ENCODE results near the gene MYLK. TPM values are rescaled to one million over a fixed set of nuclear protein-coding genes. Genes with fewer than 3 reads are reported as not detected.
A peak's percentile ranks its signal among the peaks of the same experiment; 100 is the strongest.

MYLK gene
- total and polyA plus RNA-seq, 10 of the 15 experiments (the other 5 are each of a cell fraction or from before 2014, with no cell fraction given) = 0.04 to 1.6 (median 0.42) TPM; not detected in 1

DNA sequence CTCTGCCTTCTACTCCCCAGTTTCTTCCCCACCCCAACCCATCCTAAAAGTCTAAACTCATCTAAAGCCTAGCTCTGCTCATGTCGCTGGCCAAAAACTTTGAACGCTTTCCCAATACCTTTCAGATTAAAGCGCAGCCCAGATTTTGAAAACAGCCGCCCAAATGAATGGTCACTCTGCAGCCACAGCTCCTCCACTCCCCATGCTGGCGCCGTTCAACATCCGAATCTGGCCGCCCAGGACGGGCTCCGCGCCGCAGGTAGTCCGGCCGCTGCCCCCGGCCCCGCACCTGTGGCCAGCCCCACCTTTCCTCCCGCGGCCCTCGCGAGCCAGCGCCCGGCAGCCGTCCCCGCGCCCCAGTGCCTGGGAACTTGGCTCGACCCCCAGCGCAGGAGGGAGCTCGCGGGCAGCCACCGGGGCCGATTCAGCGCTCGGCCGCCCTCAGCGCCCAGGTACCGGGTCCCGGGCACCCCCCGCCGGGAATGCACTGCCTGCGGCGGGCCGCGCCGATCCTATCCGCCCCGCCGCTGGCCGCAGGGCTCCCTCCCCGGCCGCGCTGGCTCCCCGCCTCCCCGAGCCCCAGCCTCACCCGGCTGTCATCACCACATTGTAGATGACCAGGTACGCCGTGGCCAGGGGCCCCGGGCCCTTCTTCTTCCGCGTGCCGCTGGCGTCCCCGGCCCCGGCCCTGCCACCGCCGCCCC lies 299.7 kb downstream of the MYLK start:
- peaks cover 31% of the 10 kb centered on the region for H3K79me2 ChIP-seq (ENCODE audit: control insufficient read depth, insufficient read depth, low read length)
- peak overlapping the region; percentile 86 for H3K4me3 ChIP-seq
- ATAC-seq = peak; percentile 47
- no peaks in the 10 kb centered on the region for H3K27me3 ChIP-seq (replicated peaks in 1 of 2; ENCODE audit: control insufficient read depth in 2 of 2, insufficient read depth in 2 of 2, low read length in 1 of 2)
- peak overlapping the region; percentile 78 for H3K9ac ChIP-seq (ENCODE audit: control insufficient read depth, insufficient read depth, low read length)
- ChIA-PET POLR2A (interaction anchor here (0.7 to 3.6 kb wide), 3 partner anchors 9 to 22 kb away, joined by 3 to 19 read pairs (median 6); no protein-coding TSS in a partner anchor), CTCF (interaction anchor here (0.6 to 4.3 kb wide), 6 partner anchors 9 to 58 kb away, joined by 3 to 30 read pairs (median 10); no protein-coding TSS in a partner anchor), RAD21 (ENCODE audit: unreplicated experiment) (interaction anchor here (0.9 to 1.8 kb wide), 2 partner anchors 13 to 58 kb away, joined by 3 to 5 read pairs; no protein-coding TSS in a partner anchor), SMC1A (ENCODE audit: uncharacterized antibody, unreplicated experiment) (interaction anchor here (0.8 to 2.5 kb wide), 5 partner anchors 10 to 791 kb away, joined by 3 to 12 read pairs (median 4); partner anchors contain the start of gene HSPBAP1)
- BruUV-seq (replicated peaks) = no TSS peak
- H3K4me2 ChIP-seq (ENCODE audit: control insufficient read depth, insufficient read depth) = peak overlapping the region; percentile 82
- in situ Hi-C loops (cut with MboI) = no loop called here
- H3K4me1 ChIP-seq (ENCODE audit: control insufficient read depth, insufficient read depth, low read length) = peaks cover 2% of the 10 kb centered on the region
- H2AFZ ChIP-seq (ENCODE audit: control insufficient read depth, low read depth, low read length) = peak overlapping the region; percentile 83
- FAIRE-seq = no peak
- no peaks in the 10 kb centered on the region for H4K20me1 ChIP-seq (ENCODE audit: control insufficient read depth, insufficient read depth)
- WGBS (ENCODE audit: insufficient coverage, insufficient replicate concordance, low lambda C conversion rate, missing lambda C conversion rate) = under 1% methylated on average over 30 of the region's 65 CpGs
- H3K36me3 ChIP-seq (ENCODE audit: control insufficient read depth in 2 of 2, insufficient read depth in 2 of 2, low read length in 1 of 2) = peaks cover 0 to 4% of the 10 kb centered on the region in 2 experiments; a peak in 1 of 4 replicates
- H3K9me3 ChIP-seq (replicated peaks; ENCODE audit: control insufficient read depth, insufficient read depth, low read length) = no peaks in the 10 kb centered on the region; the same call in 1 of the 3 replicates
- H3K27ac ChIP-seq (ENCODE audit: control insufficient read depth, insufficient read depth) = peak overlapping the region; percentile 79
- DNase-seq (ENCODE audit: low read depth, low spot score) = no peak
- intact Hi-C loops (cut with micrococcal nuclease; ENCODE audit: unreplicated experiment) = no loop called here
- TF ChIP-seq NFYA (IDR thresholded peaks at IDR 0.05; ENCODE audit: borderline replicate concordance, low read depth, low read length) = no peak
- TF ChIP-seq, protein P1, sequence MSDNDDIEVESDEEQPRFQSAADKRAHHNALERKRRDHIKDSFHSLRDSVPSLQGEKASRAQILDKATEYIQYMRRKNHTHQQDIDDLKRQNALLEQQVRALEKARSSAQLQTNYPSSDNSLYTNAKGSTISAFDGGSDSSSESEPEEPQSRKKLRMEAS (IDR thresholded peaks at IDR 0.05; ENCODE audit: low read depth, low read length) = no peak
- no peak for TF ChIP-seq EED (IDR thresholded peaks at IDR 0.05; ENCODE audit: low read depth)
- no peak for TF ChIP-seq IKZF2 (IDR thresholded peaks at IDR 0.05)
- TF ChIP-seq NKRF (conservative IDR thresholded peaks at IDR 0.05) = peak; percentile 79
- no peak for TF ChIP-seq HDGF (IDR thresholded peaks at IDR 0.05)
- TF ChIP-seq GABPA (IDR thresholded peaks at IDR 0.05; ENCODE audit: low read depth) = no peak
- no peak for TF ChIP-seq MYB (IDR thresholded peaks at IDR 0.05; ENCODE audit: borderline replicate concordance, low read depth, low read length)
- no peak for TF ChIP-seq ZSCAN29 (IDR thresholded peaks at IDR 0.05)
- no peak for TF ChIP-seq BRCA1 (IDR thresholded peaks at IDR 0.05; ENCODE audit: low read depth, low read length)
- TF ChIP-seq DPF2 (IDR thresholded peaks at IDR 0.05) = peak; percentile 67; the same call in 1 of the 2 replicates
- TF ChIP-seq RBBP5 (conservative IDR thresholded peaks at IDR 0.05) = no peak
- TF ChIP-seq ZNF274 (IDR thresholded peaks at IDR 0.05; ENCODE audit: insufficient read depth, insufficient read length) = no peak
- peak; percentile 45; the same call in 1 of the 2 replicates for TF ChIP-seq BACH1 (IDR thresholded peaks at IDR 0.05; ENCODE audit: borderline replicate concordance)
- TF ChIP-seq SMAD5 (IDR thresholded peaks at IDR 0.05; ENCODE audit: low read depth) = no peak
- TF ChIP-seq ZNF687 (IDR thresholded peaks at IDR 0.05) = 0 out of 2 replicates have a peak, but pooled peaks have one; percentile 18
- TF ChIP-seq LARP7 (IDR thresholded peaks at IDR 0.05) = peak; percentile 85
- no peak for TF ChIP-seq ZNF207 (IDR thresholded peaks at IDR 0.05; ENCODE audit: borderline replicate concordance)
